RPMI8226 (cell line): ENCODE data around the gene ZNF581.

ENCODE experiments used
- DNase-seq: peaks from one replicate; pipeline ENCODE4 v3.0.0-alpha.2; 2015

The ZNF581 gene

DNA sequence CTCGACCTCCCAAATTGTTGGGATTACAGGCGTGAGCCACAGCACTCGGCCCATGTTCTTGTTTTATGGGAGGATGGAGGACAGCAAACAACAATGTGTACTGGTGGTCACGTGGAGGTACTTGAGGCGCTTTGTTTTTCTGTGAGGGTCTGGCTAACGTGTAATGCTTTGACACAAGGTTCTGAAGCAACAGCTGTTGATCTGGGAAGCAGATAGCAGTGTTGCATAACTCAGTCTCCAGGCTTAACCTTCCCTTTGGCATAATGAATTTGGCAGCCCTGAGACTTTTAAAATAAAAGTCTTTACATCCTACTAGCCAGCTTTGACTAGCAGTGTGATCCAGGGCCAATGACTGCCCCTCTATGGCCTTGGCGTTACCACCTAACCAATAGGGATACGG is 9.6 kb upstream of the ZNF581 start:
- no peak for DNase-seq

DNA sequence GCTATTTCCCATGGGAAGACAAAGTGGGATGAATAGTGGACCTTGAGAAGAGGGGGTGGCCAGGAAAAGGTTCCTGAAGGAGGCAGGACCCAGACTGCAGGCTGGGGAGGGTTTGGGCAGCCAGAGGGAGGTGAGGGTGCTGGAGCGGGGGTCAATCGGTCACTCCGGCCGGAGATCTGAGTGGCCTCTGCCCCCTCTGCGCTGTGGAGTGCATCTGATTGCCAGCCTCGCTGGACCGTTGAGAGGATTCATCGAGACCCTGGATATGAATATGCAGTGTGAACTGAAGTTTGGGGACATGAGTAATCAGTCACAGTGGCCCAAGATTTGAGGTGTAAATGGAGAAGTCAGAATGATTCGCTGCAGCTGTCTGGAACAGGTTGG is 8.1 kb upstream of the ZNF581 start:
- no peak for DNase-seq

DNA sequence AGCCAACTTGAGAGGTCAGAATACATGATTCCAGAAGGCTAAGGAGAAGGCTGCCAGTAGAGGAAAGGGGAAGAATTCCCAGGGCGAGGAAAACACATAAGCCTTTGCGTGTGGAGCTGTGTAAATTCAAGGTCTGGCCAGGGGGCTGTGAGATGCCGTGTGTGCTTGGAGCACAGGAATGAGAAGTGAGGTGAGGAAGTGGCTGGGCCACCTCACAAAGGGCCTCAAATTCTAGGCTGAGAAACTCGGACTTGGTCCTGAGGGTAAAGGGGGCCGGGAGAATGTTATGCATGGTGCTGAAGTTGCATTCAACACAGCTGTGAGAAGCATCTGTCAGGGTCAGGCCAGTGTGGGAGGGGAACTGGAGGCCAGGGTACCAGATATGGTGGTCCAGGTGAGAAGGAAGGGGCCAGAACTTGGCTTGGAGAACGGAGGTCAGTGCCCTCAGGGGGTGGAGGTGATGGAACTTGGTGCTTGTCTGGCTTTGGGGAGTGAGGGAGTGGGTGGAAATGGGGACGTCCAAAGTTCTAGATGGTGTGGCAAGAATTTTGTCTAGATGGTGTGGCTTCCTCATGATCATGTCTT is 7.5 kb upstream of the ZNF581 start:
- no peak for DNase-seq

DNA sequence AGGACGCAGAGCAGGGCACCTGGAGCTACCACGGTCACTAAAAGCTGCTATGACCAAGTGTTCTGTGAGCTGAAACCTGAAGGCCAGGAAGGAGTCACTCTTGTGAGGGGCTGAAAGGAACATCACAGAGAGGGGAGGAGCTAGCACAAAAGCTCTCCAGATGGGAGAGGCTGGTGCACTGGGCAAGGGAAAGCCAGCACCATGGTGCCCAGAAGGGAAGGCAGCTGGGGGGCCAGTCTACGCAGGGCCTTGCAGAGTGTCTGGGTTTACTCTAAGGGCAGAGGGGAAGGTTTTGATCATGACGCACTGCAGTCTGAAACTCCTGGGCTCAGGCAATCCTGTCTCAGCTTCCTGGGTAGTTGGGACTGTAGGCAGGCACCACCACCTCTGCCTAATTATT is 6.7 kb upstream of the ZNF581 start:
- DNase-seq = no peak

DNA sequence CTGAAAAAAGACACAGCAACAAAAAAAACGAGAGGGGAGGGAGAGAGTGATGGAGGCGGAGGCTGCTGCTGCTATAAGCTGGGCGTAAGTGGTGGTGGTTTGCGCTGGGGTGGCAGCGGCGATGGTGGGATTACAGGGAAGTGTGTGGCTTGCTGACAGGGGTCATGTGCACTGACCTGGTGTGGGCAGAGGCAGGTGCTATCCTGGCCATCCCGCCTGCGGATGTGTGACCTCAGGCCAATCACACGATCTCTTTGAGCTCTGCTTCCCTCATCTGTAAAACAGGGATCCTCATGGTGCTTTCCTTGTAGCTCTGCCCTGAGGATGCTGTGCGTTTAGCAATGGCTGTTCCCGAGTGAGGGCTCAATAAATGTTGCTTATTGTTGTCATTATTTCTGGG is 5.9 kb upstream of the ZNF581 start:
- no peak for DNase-seq

DNA sequence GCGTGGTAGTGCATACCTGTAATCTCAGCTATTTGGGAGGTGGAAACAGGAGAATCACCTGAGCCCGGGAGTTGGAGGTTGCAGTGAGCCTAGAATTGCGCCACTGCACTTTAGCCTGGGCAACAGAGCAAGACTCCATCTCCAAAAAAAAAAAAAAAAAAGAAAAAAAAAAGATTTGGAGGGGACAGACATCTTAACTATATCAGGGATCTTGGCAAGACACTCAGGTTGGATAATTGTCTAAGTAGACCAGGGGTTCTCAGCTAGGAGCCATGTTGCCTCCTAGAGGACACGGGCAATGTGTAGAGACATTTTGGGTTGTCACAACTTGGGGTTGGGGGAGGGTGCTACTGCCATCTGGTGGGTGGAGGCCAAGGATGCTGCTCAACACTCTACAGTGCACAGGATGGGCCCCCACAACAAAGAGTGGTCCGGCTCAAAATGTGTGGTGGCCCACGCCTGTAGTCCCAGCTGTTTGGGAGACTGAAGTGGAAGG is 4.5 kb upstream of the ZNF581 start:
- DNase-seq = peak; percentile 60

DNA sequence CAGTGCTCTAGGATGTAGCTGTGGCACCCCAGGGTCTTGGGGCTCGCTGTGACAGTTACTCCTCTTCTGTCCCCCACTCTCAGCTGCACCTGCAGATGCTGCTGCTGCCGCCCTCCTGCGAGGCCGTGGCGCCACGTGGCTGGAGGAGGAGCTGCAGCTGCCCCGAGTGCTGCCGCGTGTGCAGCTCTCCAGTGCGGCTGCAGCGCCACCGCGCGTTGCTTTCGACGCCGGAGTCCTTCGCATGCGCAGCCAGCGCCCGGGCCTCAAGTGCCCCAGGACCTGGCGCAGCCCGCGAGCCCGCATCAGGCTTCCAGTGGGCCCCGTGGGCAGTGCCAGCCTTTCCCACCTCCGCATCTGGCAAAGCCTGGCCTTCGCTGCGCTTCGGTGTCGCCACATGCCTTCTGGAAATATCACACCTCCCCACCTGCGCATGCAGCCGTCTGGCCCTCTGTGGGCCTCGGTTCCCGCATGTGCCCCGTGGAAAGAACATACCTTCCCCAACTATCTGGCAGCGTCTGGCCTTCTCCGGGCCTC is 3.3 kb upstream of the ZNF581 start:
- peak; percentile 96 for DNase-seq

DNA sequence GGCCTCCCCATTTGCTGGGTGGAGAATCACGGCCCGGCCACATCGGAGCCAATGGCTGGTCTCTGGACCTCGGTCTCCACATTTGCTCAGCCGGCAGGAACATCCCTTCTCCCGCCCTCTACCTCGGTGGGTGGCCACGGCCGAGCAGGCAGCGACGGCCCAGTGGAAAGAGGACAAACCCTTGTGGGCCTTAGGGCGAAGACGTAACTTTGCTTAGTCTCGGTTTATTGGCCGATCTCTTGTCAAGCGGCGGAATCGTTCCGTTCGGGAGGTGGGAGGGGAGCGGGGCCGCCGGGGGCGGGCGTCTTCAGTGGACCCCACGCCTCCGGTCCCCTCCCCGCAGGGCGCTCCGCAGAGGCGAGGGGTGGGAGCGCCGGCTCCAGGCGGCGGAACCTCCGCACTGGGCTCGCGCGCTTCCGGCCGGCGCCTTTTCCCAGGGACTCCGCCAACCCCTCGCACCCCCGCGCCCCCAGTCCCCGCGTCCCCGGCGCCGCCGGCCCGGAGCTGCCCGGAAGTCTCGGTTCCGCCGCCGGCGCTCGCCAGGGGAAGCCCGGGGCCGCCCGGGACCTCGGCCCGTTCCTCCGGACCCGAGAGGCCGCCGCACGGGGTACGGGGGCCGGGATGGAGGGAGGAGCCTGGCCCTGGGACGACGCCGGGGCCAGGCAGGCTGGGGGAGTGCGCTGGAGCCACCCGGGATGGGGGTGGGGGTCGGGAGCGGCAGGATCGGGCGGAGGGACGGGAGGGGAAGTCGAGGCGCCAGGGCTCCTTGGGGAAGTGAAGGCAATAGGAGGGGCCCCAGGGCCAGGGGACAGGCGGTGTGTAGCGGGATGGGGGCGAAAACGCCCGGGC is 2.6 kb upstream of the ZNF581 start, which contains the start of gene ZNF580:
TSS of gene ZNF580 (plus strand) at position 426 of the 849 bp plus-strand sequence. CDS start 1,507 bp downstream, outside the sequence.
- DNase-seq = peak; percentile 80

DNA sequence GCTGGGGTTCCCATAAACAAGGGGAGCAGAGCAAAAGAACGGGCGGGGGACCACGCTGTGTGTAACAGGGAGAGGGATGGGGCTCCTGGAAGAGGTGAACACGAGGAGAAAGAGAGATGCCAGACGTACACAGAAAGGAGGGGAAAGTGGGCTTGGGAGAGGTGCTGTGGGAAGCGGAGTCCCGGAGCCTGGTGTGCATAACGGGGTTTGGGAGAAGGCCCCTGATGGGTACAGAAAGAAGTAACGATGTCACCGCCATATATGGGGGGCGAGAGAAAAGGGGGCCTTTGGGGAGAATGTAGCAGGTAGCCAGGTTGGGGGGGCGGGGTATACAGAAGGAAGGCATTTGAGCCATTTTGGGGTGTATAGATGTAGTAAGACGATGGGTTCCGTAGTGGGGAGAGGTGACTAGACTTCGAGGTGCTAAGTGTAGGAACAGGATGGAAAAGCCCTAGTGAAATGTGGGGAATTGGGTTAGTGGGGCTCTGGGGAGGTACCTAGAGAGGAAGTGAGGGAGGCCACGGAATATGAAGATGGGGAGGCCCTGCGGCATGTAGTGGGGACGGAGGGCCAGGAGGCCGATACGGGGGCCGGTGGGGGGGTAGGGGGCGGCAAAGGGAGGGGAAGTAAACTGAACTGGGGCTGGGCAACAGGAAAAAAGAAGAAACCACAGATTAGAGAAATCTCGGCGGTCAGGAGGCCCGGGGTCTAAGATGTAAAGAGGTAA is 1.9 kb upstream of the ZNF581 start:
- DNase-seq = peak; percentile 51

DNA sequence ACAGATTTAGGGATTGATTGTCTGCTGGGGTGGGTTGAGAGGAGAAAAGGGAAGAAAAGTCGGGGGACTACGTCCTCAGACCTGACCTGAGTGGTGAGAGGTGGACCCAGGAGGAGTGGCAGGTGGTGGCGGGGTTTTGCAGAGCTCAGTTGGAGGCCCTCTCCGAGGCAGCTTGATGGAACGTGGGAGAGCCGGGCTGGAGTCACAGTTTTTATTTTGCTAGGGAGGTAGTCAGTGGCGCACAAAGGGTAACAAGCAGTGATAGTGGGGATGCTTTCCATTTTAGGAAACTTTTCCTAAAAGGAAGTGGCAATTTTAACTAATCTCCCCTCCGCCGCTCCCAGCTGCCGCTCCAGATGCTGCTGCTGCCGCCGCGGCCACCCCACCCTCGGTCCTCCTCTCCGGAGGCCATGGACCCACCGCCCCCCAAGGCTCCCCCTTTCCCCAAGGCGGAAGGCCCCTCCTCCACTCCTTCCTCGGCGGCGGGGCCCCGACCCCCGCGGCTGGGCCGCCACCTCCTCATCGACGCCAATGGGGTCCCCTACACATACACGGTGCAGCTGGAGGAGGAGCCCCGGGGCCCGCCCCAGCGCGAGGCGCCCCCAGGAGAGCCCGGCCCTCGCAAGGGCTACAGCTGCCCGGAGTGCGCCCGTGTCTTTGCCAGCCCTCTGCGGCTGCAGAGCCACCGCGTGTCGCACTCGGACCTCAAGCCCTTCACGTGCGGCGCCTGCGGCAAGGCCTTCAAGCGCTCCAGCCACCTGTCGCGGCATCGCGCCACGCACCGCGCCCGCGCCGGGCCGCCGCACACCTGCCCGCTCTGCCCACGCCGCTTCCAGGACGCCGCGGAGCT is 1.1 kb upstream of the ZNF581 start:
- peak; percentile 71 for DNase-seq

DNA sequence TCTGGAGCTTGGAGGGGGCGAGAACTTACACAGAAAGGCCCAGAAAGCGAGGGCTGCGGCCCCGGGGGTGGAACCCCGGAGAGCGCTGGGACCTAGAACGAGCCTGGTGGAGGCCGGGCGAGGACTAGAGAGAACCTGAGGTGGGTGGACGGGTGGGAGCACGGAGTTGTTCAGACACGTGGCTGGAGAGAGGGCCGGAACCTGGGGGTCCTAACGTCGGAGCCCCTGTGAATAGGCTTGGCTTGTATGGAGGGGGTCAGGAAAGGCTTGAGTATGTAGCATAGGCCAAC is 383 bp downstream of the ZNF581 start:
- DNase-seq = peak; percentile 13

DNA sequence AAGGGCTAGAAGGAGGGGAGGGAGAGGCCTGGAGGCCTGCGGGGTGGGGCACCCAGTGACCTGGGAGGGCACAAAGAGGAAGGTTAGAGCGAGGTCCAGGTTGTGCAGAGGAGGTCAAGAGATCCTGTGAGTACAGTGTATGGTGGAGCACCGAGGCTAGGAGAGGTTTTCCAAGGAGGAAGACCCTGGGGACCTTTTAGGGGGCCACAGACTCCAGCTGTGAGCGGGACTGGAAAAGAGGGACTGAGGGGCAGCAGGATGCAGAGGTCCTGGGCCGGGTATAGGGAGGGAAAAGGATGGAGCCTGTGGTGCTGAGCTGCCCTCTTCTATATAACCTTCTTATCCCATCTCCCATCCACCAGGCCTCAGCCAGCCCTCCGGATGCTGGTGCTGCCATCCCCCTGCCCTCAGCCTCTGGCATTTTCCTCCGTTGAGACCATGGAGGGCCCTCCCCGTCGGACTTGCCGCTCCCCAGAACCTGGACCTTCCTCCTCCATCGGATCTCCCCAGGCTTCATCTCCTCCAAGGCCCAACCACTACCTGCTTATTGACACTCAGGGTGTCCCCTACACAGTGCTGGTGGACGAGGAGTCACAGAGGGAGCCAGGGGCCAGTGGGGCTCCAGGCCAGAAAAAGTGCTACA is 863 bp downstream of the ZNF581 start:
- no peak for DNase-seq

DNA sequence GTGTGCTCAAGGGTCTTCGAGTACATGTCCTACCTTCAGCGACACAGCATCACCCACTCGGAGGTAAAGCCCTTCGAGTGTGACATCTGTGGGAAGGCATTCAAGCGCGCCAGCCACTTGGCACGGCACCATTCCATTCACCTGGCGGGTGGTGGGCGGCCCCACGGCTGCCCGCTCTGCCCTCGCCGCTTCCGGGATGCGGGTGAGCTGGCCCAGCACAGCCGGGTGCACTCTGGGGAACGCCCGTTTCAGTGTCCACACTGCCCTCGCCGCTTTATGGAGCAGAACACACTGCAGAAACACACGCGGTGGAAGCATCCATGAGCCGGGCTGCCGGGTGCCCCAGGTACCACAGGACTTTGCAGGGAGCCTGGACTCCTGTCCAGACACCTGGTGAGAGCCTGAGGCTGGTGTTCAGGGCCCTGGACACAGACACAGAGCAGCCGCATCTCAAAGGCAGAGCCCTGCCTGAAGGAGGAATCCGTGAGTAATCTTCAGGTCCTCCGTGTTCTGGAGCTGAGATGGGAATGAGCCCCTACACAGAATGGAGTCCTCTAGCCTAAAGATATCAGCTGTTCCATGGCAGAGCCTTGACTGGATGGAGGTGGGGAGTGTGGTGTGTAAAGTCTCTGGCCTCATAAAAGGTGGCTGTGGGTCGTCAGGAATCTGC is 1.5 kb downstream of the ZNF581 start:
- no peak for DNase-seq

DNA sequence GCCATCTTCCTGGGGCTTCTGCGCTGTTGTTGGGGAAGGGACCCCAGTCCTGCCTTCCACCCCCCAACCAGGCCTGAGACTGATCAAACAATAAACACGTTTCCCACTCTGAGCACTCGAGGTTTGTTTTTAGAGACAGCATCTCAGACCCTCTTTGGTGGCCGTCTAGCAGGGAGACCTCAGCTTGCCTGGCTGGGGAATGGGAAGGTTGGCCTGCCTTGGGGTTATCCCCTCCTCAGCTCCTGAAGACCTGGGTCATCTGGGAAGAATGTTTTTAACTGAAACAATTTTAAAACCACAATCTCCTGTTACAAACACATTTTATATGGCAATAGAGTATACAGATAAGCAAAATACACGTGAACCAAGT is 2.0 kb downstream of the ZNF581 start:
- DNase-seq = no peak

DNA sequence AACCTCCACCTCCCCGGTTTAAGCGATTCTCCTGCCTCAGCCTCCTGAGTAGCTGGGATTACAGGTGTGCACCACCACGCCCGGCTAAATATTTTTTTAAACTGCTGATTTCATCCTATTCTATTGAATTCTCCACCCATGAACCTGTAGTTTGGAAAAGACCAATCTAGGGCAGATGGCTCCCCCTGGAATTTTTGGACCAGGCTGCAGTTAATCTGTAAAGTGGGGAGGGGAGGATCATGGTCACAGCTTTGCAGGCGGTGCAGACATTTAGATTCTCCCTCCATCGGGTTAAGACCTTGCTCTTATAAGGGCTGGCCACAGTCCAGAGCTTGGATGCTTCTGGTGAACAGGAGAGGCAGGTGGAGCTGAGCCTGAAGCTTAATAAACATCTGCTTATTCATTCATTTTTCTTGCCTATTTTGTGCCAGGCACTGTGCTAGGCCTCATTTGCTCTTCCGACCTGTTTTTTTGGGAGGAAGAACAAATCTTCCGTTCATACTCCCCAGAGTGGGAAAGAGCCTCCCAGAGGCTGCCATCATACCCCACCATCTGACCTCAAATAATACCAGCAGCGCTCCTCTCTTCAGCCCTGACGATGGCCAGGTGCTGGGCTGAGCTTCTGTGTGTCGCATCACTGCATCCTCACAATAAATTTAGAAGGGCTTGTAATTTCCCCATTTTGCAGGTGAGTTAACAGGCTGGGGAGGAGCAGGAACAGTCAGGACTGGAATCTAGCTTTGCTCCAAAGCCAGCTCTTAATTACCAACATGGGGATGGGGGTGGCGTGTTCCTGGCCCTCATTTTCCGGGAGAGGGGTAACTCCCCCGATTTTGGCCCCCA is 3.7 kb downstream of the ZNF581 start:
- peak; percentile 53 for DNase-seq

DNA sequence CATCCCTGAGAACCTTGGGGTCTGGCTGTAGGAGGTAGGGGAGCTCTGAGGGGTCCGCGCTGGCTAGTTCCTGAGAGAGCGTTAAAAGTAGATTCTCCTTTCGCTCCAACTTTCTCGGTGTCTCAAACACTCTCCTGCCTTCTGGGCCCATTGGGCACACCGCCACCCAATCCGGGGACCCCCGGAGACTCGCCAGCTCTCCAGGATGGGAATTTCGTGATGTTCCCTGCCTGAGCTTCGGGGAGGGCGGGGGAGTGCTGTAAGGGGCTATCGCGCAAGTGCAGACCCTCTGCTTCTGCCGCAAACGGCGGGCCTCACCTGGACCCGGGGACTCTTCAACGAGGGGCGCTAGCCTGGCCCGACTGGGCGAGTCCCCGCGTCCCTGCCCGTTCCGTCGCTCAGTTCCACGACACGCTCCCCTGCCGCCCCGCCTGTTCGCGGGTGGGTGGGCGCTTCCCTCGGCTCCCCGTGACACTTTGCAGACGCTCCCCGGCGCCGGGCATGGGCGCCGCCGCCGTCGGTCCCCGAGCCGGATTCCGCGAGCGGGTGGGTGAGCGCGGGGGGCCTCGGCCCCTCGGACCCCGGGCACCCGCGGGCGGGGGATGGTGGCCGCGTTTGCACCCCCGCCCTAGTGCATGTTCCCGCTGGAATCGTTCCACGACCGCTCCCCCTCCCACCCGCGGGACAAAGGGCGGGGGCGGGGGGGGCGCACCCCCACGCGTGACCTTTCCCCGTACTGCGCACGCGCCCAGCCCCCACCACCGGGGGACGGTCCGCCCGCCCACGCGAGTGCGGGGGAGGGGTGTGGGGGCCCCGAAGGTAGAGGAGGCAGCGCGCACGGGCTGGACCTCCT is 4.5 kb downstream of the ZNF581 start, which contains the start of gene CCDC106:
TSS of gene CCDC106 (plus strand) at position 481 of the 853 bp plus-strand sequence. CDS start 835 bp downstream, outside the sequence.
- DNase-seq = peak; percentile 65

DNA sequence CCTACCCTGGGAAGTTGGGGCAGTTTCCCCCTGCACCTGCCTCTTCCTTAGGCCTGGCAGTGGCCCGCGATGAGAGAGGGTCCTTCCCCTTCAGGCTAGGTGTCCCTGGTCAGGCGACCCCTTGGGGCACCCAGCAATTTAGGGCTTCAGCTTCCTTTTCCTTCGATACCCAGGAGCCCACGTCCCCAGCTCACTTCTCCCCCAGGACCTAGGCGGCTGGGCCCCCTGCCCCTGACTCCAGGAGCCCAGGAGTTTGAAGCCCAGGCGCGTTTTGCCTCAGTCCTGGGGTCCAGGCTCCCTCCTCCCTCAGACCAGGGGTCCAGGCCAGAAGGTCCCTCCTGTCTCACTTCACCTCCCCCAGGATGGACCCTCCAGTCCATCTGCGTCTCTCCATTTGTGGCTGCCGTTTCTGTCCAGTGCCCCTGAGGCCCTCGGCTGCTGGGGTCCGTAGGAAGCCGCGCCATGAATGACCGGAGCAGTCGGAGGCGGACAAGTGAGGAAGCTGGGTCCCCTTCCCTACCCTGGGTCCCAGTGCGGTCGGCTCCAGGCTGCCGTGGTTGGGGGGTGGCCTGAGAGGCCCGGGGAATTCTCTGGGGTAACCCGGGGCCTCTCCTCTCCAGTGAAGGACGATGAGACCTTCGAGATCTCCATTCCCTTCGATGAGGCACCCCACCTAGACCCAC is 5.3 kb downstream of the ZNF581 start:
- no peak for DNase-seq

DNA sequence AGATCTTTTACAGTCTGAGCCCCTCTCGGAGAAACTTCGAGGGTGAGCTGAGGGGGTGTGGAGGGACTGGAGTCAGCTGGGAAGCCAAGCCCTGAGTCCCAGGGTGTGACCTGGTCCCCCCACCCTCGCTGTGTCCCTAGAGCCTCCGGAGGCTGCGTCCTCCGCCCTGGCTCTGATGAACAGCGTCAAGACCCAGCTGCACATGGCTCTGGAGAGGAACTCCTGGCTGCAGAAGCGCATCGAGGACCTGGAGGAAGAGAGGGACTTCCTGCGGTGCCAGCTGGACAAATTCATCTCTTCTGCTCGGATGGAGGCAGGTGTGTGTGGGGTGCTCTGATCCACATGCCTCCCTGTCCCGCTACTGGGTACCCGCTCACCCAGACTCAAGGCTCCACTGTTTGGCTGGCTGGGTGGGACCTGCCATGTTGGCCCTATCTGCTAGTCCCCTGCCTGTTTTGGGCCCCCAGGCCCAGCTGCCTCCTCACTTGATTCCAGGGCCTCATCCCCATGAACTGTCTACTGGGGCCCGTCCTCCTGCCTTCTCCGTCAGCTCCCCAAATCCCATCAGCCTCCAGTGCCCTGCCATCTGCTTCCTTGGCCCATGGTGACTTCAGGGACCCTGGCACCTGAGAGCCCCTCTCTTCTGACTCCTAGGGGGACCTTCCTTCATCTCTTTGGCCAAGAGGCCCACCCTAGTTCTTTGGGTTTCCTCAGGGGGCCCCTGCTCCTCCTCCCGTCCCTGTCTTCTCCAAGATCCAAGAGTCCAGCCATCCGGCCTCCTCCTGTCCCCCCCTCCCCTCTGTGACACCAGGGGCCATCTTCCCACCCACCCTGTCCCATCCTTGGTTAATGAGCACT is 6.0 kb downstream of the ZNF581 start:
- no peak for DNase-seq
